Stimulated activated naive CD4-positive, alpha-beta T cell treated with Interleukin-2 at 50 U/mL for 16 hours (primary cell): ENCODE data around the gene ADD3.

ENCODE experiments used
- DNase-seq: peaks from one replicate; lab custom pipeline; 2025; lab: John Stamatoyannopoulos, UW

The ADD3 gene

DNA sequence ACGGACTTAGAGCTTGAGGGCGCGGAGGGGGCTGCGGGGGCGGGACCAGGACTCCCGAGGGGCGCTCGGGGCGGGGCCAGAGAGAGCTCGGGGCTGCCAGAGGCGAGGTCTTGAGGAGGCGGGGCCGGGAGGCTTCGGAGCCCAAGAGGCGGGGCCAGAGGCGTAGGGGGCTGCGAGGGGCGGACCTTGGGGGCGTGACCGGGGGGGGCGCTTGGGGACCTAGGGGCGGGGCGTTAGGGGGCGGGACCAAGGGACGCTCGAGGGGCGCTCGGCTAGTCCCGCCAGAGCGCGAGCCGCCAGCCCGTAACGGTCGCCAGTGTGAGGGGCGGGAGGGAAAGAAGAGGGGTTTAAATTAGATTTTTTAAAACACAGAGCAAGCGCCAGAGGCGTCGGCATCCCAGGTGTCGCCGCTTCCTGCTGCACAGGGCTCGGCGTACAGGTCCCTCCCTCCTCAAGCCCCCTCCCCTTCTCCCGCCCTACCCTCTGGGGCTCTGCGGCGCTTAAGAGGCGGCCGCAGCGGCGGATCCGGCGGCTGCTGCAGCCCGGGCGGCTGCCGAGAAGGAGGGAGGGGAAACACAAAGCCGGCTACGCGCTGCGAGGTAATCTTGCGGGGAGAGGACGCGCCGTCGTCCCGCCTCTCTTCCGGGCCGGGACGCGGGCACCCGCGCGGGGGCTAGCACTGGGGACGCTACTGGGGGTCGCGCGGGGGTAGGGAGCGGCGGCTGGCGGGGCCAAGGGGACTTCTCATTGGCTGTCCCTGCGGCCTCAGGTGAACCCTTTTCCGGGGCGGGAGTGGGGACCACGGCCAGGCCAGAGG, at the start of gene ADD3:
TSS of gene ADD3 (plus strand) at position 284 of the 817 bp plus-strand sequence. CDS start 92,670 bp downstream, outside the sequence.
- DNase-seq, result peak; percentile 90

- no peak for DNase-seq
Observed at GRCh38 chr10:109958059-109958458, 49.7 kb upstream of the ADD3 start.

GRCh38 chr10:109959259-109960145, 48.3 kb upstream of the ADD3 start:
- no peak for DNase-seq

- no peak for DNase-seq
Observed at GRCh38 chr10:109960682-109961081, 47.1 kb upstream of the ADD3 start.

DNA sequence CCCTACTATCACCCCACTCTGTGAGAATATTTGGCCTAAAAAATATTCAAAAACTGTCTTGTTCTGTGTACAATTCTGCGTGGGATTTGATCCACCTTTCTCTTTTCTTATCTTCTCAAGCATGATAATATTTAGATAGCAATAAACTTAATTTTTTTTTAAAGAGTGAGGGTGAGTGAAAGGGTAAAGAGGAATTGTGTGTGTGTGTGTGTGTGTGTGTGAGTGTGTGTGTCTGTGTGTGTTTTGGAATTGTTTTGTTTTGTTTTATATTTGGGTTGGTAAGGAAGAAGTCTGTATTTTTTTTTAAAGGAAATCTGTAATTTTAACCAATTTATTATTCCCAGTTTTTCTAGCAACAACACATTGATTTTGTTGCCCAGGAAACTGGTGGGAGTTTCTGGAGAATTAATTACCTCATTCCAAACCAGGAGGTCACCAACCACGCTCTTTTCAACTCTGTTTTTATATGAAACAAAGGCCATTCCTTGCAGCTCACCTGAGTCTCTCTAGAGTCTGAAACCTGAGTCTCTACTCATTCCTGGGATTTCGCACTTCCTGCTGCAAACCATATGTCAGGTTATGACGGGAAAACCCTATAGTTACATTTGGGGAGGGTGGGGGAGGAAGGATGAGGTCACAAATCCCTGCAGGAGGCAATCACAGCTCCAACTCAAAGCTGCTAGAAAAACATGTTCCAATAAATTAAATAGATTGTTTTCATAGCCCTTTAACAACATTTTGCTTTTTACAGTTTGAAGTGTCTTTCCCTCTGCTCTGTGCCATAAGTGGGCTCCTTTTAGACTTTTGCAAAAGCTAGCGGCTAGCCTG, 46.4 kb upstream of the ADD3 start:
- DNase-seq, result no peak

GRCh38 chr10:109962247-109962646, 45.5 kb upstream of the ADD3 start:
- no peak for DNase-seq

GRCh38 chr10:109963439-109963838, 44.3 kb upstream of the ADD3 start:
- no peak for DNase-seq

- no peak for DNase-seq
Observed at GRCh38 chr10:109964318-109964717, 43.5 kb upstream of the ADD3 start.

DNA sequence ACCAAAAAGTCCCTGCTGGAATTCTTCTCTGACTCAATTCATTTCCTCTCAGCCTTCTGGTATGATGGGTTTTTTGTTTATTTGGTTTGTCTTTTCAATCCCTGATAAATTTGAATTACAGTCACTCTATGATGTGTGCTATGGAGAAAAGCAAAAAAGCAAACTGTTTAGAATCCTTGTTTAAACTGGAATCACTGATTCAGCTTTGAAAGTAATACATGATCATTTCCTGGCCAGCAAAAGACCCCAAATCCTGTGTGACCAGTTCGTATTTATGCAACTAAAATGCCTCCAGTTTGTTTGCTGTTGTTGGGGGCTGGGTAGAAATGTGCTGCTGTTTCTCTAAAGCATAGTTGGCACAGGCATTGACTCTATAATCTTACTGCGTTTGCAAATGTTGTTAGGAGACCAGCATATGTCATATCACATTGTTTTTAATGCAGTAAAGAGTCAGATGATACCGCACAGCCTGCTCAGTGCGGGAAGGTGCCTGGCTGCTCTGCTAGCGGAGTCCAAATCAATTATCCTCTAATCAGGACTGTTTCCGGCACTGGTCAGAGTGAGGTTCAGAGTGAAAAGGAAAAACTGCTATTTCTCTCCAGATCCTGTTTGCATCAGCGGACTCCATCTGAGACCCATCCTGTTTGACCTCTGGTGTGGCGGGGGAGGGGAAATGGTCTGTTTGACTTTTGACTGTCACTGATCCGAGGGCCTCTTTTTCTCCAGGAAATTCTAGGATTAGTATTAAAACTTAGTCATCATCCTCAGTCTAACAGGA, 40.6 kb upstream of the ADD3 start:
- DNase-seq, result no peak

- no peak for DNase-seq
Observed at GRCh38 chr10:109967739-109968088, 40.1 kb upstream of the ADD3 start.

- DNase-seq, result no peak
Observed at GRCh38 chr10:109968953-109969759, 38.6 kb upstream of the ADD3 start.

- no peak for DNase-seq
Observed at GRCh38 chr10:109969760-109970346, 37.9 kb upstream of the ADD3 start.

- DNase-seq, result no peak
Observed at GRCh38 chr10:109971634-109972033, 36.1 kb upstream of the ADD3 start.

DNA sequence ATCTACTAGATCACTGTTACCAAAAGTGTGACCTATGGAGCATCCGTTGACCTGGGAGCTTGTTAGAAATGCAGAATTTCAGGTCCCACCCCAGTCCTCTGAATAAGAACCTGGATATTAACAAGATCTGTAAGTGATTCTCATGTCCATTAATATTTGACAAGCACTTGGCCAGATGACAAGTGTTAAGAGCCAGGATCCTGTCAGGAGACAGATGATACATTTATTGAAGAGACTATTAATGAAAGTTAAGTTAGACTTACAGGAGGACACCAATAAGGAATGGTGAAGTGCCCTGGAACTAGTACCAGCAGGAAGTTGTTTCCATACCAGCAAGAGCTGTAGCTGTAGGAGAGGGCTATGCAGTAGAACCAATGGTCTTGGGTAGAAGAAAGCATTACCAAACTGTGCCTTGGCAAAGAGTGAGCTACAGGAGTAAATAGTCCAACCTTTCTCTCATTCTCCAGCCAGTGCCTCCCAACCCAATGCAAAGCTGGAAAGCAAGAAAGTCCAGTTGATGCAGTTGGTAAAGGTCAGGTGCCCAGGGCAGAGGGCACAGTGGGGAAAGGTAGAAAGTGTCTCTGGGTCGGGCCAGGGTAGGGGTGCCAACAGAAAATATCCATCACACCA, 35.3 kb upstream of the ADD3 start:
- no peak for DNase-seq

GRCh38 chr10:109973326-109973829, 34.4 kb upstream of the ADD3 start:
- DNase-seq, result no peak

DNA sequence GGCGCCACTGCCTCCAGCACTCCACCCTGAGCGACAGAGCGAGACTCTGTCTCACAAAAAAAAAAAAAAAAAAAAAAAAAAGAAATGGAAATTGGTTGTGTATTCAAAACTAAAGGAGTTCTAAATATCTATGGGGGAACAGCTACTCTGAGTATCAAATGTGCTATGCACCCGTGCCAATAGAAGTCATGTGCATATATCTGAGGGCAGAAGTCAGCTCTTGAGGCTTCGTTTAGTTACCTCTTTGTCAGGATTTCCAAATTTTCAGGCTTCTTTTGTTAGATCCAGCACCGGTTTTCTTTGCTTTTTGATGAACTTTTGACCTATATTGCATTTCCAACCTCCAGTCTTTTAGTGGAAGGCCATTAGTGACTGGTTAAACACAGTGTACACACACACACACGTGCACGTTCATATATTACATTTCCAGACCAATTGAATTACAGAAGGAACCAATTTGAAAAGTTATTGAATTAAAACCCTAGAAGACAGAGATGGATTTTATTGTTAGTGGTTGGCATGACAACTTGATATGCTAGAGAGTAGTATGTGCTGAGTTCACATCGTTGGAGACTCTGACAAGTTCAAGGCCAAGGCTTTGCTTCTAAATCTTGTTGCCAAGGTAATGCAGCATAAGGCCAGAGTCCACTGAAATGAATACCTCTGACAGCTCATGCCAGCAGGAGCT, 33.1 kb upstream of the ADD3 start:
- no peak for DNase-seq

- no peak for DNase-seq
Observed at GRCh38 chr10:109975244-109976190, 32.3 kb upstream of the ADD3 start.

DNA sequence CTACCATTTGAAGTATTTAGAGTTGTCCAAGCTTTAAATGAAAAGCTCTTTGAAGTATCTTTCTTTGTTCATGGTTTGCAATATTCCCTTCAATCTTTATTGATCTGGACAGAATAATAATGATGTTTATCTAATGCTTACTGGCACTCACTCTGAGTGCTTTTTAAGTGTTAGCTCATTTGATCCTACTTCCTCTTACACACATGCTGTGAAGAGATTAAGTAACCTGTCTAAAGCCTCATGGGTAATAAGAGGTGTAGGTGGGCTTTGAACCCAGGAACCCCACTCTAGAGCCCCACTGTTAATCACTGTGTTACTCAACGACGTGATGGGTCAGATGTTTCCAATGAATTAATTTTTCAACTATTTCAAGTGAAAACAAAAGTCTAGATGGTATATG, 31.1 kb upstream of the ADD3 start:
- DNase-seq, result no peak
